HepG2 (cell line): ENCODE results near the gene MRPS7. TPM values are rescaled to one million over a fixed set of nuclear protein-coding genes. Genes with fewer than 3 reads are reported as not detected.

Source experiments
- AHR ChIP-seq: IDR thresholded peaks from 2 replicates; pipeline ENCODE4 v1.6.1; 2018; ENCODE audit warnings: missing genetic modification reagents, missing compliant biosample characterization
- FLYWCH1 ChIP-seq: sonication (generic); formaldehyde crosslinking; IDR thresholded peaks from 2 replicates; pipeline ENCODE4 v1.8.1; 2023; ENCODE audit warnings: mild to moderate bottlenecking, missing genetic modification reagents
- HDAC1 ChIP-seq: sonication (generic); formaldehyde crosslinking; IDR thresholded peaks from 2 replicates; pipeline ENCODE4 v1.5.1; 2020; ENCODE audit warnings: mild to moderate bottlenecking, missing genetic modification reagents
- HDAC2 ChIP-seq: sonication (generic); formaldehyde crosslinking; IDR thresholded peaks from 2 replicates; pipeline ENCODE4 v1.4.0; 2020; ENCODE audit warnings: missing genetic modification reagents
- MIER2 ChIP-seq: IDR thresholded peaks from 2 replicates; pipeline ENCODE4 v1.6.1; 2016; ENCODE audit warnings: missing biosample characterization, missing genetic modification reagents
- RELA ChIP-seq: sonication (generic); formaldehyde crosslinking; IDR thresholded peaks from 2 replicates; pipeline ENCODE4 v1.4.0; 2020; ENCODE audit warnings: missing genetic modification reagents
- RNF2 ChIP-seq: fragments of 450-650 bp; conservative IDR thresholded peaks from 2 replicates; pipeline ENCODE4 v1.6.1; 2016; ENCODE audit warnings: low read depth
- XRCC5 ChIP-seq: fragments of 200-400 bp; formaldehyde crosslinking; optimal IDR thresholded peaks from 2 replicates; pipeline ENCODE3; 2017; ENCODE audit warnings: mild to moderate bottlenecking, low read length
- YY1 ChIP-seq: IDR thresholded peaks from 2 replicates; pipeline ENCODE4 v1.6.1; 2011; ENCODE audit warnings: low read length, low read depth, moderate library complexity, mild to moderate bottlenecking; ENCODE audit not compliant: insufficient read depth, insufficient replicate concordance
- ZBTB42 ChIP-seq: sonication (generic); formaldehyde crosslinking; IDR thresholded peaks from 2 replicates; pipeline ENCODE4 v1.5.0; 2020; ENCODE audit warnings: mild to moderate bottlenecking, missing genetic modification reagents
- ZNF260 ChIP-seq: sonication (generic); formaldehyde crosslinking; IDR thresholded peaks from 2 replicates; pipeline ENCODE4 v1.4.0; 2020; ENCODE audit warnings: missing genetic modification reagents, low read depth, mild to moderate bottlenecking, borderline replicate concordance
- ZNF292 ChIP-seq: sonication (generic); formaldehyde crosslinking; IDR thresholded peaks from 2 replicates; pipeline ENCODE4 v1.8.1; 2022; ENCODE audit warnings: mild to moderate bottlenecking, low read depth, missing genetic modification reagents, borderline replicate concordance
- ZNF547 ChIP-seq: sonication (generic); formaldehyde crosslinking; IDR thresholded peaks from 2 replicates; pipeline ENCODE4 v1.5.1; 2020; ENCODE audit warnings: mild to moderate bottlenecking, missing genetic modification reagents
- ZNF570 ChIP-seq: sonication (generic); formaldehyde crosslinking; IDR thresholded peaks from 2 replicates; pipeline ENCODE4 v1.4.0; 2020; ENCODE audit warnings: mild to moderate bottlenecking, missing genetic modification reagents, borderline replicate concordance
- ZNF577 ChIP-seq: sonication (generic); formaldehyde crosslinking; IDR thresholded peaks from 2 replicates; pipeline ENCODE4 v1.4.0; 2020; ENCODE audit warnings: mild to moderate bottlenecking, low read depth, missing genetic modification reagents, borderline replicate concordance
- ZNF619 ChIP-seq: sonication (generic); formaldehyde crosslinking; IDR thresholded peaks from 2 replicates; pipeline ENCODE4 v1.4.0; 2020; ENCODE audit warnings: mild to moderate bottlenecking, missing genetic modification reagents
- ZNF737 ChIP-seq: sonication (generic); formaldehyde crosslinking; IDR thresholded peaks from 2 replicates; pipeline ENCODE4 v1.5.0; 2020; ENCODE audit warnings: missing genetic modification reagents, mild to moderate bottlenecking, borderline replicate concordance
- ZSCAN21 ChIP-seq: sonication (generic); formaldehyde crosslinking; IDR thresholded peaks from 2 replicates; pipeline ENCODE4 v1.8.0; 2022; ENCODE audit warnings: mild to moderate bottlenecking, missing genetic modification reagents, moderate library complexity, borderline replicate concordance
- polyA plus RNA-seq, 8 experiments: library from polyadenylated mRNA; depleted of rRNA in 3 of 8; stranded (reverse) in 7 of 8; unstranded in 1 of 8; fragments of >200 nt; fragmentation: Illumina TruSeq in 4 of 8; extraction: Trizol in 4 of 8; gene quantifications; 2 replicates each; pipeline versions ENCODE4 v1.2.1 to v1.2.3, GENCODE V29; 2011 to 2016; ENCODE audit warnings: low read depth in 4 of 8, missing spikeins in 1 of 8, mixed read lengths in 1 of 8; ENCODE audit not compliant: insufficient read depth in 1 of 8
- total RNA-seq, 5 experiments: library from RNA; depleted of rRNA; stranded (reverse); fragments of >200 nt; fragmentation: Illumina TruSeq; extraction: Trizol; gene quantifications; 2 replicates each; pipeline ENCODE4 v1.2.3, GENCODE V29; 2016; ENCODE audit warnings: low read depth in 1 of 5
- TF ChIP-seq, protein P1 (sequence below): sonication (generic); formaldehyde crosslinking; IDR thresholded peaks from 2 replicates; pipeline ENCODE4 v1.4.0; 2020; ENCODE audit warnings: missing genetic modification reagents, borderline replicate concordance
- TF ChIP-seq, protein P2 (sequence below): IDR thresholded peaks from 2 replicates; pipeline ENCODE4 v1.6.1; 2018; ENCODE audit warnings: missing genetic modification reagents, mild to moderate bottlenecking, missing compliant biosample characterization
- TF ChIP-seq, protein P3 (sequence below): sonication (generic); formaldehyde crosslinking; IDR thresholded peaks from 2 replicates; pipeline ENCODE4 v1.4.0; 2020; ENCODE audit warnings: mild to moderate bottlenecking, missing genetic modification reagents

Gene MRPS7
- total and polyA plus RNA-seq, 2 of the 13 experiments (the other 11 are each of a cell fraction or from before 2014, with no cell fraction given) = 97.0 to 162 TPM

DNA sequence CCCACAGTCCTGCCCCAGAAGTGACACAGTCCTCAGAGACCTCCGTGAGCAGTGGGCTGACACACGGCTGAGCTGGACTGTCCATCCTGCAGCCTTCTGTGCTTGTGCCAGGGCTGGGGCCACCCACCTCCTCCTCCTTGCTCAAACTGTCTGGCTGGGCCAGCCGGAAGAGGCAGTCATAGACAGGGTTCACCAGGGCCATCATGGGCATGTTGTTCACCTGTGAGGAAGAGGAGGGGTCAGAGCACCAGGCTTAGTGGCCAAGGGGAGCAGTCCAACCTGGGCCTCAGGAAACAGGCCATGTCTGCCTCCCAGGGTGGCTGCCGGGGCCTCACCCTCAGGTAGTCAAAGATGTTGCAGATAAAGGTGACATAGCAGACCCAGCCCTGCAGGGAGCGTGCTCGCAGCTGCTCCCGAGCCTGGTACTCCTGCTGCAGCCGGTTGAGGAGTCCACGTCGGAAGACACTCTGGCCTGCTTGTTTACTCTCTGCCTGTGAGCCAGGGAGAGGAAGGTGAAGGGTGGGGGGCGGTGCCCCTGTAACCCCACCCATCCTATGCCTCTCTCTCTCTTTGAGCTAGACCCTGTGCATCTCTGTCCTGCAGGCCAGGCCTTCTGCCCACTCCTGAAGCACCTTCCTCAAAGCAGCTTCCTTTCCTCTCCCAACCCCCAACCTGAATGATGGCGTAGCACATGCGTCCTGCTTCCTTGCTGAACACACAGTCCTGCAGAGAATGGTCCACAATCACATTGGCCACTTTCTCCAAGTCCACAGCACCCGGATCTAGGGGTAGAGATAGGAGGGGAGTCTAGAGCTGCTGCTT, 5.9 kb downstream of the MRPS7 start (continued):
- peak; percentile 75; the same call in 1 of the 2 replicates for TF ChIP-seq ZNF260 (CRISPR knock-in tag)
- no peak; the same call in 1 of the 2 replicates for TF ChIP-seq AHR
- TF ChIP-seq XRCC5 = peak; percentile 93
- peak; percentile 87 for TF ChIP-seq HDAC1 (CRISPR knock-in tag)
- peak; percentile 48; the same call in 1 of the 2 replicates for TF ChIP-seq MIER2 (CRISPR knock-in tag)
- TF ChIP-seq ZNF292 = peak; percentile 95
- no peak for TF ChIP-seq ZNF570
- TF ChIP-seq FLYWCH1 (CRISPR knock-in tag) = no peak
- TF ChIP-seq RELA = peak; percentile 80; the same call in 1 of the 2 replicates
- TF ChIP-seq YY1 = peak; percentile 71
- TF ChIP-seq, protein P1, sequence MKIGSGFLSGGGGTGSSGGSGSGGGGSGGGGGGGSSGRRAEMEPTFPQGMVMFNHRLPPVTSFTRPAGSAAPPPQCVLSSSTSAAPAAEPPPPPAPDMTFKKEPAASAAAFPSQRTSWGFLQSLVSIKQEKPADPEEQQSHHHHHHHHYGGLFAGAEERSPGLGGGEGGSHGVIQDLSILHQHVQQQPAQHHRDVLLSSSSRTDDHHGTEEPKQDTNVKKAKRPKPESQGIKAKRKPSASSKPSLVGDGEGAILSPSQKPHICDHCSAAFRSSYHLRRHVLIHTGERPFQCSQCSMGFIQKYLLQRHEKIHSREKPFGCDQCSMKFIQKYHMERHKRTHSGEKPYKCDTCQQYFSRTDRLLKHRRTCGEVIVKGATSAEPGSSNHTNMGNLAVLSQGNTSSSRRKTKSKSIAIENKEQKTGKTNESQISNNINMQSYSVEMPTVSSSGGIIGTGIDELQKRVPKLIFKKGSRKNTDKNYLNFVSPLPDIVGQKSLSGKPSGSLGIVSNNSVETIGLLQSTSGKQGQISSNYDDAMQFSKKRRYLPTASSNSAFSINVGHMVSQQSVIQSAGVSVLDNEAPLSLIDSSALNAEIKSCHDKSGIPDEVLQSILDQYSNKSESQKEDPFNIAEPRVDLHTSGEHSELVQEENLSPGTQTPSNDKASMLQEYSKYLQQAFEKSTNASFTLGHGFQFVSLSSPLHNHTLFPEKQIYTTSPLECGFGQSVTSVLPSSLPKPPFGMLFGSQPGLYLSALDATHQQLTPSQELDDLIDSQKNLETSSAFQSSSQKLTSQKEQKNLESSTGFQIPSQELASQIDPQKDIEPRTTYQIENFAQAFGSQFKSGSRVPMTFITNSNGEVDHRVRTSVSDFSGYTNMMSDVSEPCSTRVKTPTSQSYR (CRISPR knock-in tag) = peak; percentile 52
- TF ChIP-seq, protein P2, sequence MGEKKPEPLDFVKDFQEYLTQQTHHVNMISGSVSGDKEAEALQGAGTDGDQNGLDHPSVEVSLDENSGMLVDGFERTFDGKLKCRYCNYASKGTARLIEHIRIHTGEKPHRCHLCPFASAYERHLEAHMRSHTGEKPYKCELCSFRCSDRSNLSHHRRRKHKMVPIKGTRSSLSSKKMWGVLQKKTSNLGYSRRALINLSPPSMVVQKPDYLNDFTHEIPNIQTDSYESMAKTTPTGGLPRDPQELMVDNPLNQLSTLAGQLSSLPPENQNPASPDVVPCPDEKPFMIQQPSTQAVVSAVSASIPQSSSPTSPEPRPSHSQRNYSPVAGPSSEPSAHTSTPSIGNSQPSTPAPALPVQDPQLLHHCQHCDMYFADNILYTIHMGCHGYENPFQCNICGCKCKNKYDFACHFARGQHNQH (CRISPR knock-in tag) = peak; percentile 81
- TF ChIP-seq ZNF737 = no peak
- TF ChIP-seq, protein P3, sequence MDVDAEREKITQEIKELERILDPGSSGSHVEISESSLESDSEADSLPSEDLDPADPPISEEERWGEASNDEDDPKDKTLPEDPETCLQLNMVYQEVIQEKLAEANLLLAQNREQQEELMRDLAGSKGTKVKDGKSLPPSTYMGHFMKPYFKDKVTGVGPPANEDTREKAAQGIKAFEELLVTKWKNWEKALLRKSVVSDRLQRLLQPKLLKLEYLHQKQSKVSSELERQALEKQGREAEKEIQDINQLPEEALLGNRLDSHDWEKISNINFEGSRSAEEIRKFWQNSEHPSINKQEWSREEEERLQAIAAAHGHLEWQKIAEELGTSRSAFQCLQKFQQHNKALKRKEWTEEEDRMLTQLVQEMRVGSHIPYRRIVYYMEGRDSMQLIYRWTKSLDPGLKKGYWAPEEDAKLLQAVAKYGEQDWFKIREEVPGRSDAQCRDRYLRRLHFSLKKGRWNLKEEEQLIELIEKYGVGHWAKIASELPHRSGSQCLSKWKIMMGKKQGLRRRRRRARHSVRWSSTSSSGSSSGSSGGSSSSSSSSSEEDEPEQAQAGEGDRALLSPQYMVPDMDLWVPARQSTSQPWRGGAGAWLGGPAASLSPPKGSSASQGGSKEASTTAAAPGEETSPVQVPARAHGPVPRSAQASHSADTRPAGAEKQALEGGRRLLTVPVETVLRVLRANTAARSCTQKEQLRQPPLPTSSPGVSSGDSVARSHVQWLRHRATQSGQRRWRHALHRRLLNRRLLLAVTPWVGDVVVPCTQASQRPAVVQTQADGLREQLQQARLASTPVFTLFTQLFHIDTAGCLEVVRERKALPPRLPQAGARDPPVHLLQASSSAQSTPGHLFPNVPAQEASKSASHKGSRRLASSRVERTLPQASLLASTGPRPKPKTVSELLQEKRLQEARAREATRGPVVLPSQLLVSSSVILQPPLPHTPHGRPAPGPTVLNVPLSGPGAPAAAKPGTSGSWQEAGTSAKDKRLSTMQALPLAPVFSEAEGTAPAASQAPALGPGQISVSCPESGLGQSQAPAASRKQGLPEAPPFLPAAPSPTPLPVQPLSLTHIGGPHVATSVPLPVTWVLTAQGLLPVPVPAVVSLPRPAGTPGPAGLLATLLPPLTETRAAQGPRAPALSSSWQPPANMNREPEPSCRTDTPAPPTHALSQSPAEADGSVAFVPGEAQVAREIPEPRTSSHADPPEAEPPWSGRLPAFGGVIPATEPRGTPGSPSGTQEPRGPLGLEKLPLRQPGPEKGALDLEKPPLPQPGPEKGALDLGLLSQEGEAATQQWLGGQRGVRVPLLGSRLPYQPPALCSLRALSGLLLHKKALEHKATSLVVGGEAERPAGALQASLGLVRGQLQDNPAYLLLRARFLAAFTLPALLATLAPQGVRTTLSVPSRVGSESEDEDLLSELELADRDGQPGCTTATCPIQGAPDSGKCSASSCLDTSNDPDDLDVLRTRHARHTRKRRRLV = no peak
- TF ChIP-seq ZBTB42 (CRISPR knock-in tag) = no peak
- TF ChIP-seq RNF2 = no peak
- TF ChIP-seq ZNF547 (CRISPR knock-in tag) = 0 out of 2 replicates have a peak, but pooled peaks have one; percentile 72
- TF ChIP-seq ZNF619 = peak; percentile 89
- peak; percentile 86 for TF ChIP-seq HDAC2
- TF ChIP-seq ZSCAN21 (CRISPR knock-in tag) = peak; percentile 60; the same call in 1 of the 2 replicates
- no peak for TF ChIP-seq ZNF577 (CRISPR knock-in tag)
